ENCODE data around the gene OR1L6.

GRCh38 chr9:122723690-122724089 lies 18.4 kb upstream of the OR1L6 start, which contains the start of gene OR1L4:
- TF ChIP-seq CTCF (IDR thresholded peaks at IDR 0.05) (no peak), POLR2AphosphoS5 (IDR thresholded peaks at IDR 0.05; ENCODE audit: low read depth, low read length) (no peak)
